Gastrocnemius medialis (tissue), 4 donors: ENCODE data around the gene CAMTA1.

ENCODE experiments used
- CTCF ChIP-seq, 5 experiments: fragments of 450-650 bp in 3 of 5; fragments of 200-600 bp in 2 of 5; sonication (generic) in 2 of 5; IDR thresholded peaks in 4 of 5; conservative IDR thresholded peaks in 1 of 5; 1 replicate in 4 of 5; 2 replicates in 1 of 5; pipeline ENCODE4 v1.5.1; 2016 to 2019; ENCODE audit warnings: antibody characterized with exemption in 5 of 5, mild to moderate bottlenecking in 3 of 5, moderate library complexity in 3 of 5
- POLR2A ChIP-seq, 2 donors: fragments of 450-650 bp; IDR thresholded peaks; one replicate each; pipeline ENCODE4 v1.6.1; 2017; ENCODE audit warnings: antibody characterized with exemption in 2 of 2, mild to moderate bottlenecking in 2 of 2, moderate library complexity in 2 of 2

GRCh38 chr1:6984536-6984935 lies 199.3 kb downstream of the CAMTA1 start:
- TF ChIP-seq CTCF (IDR thresholded peaks at IDR 0.05 in 4 of 5, conservative IDR thresholded peaks at IDR 0.05 in 1 of 5) (no peak), POLR2A (IDR thresholded peaks at IDR 0.05) (no peak)
